Panc1 (cell line): ENCODE data around the gene PGD.

Experiments used
- POLR2AphosphoS5 ChIP-seq: IDR thresholded peaks from 2 replicates; pipeline ENCODE4 v1.6.1; 2012; ENCODE audit warnings: mild to moderate bottlenecking, low read depth, low read length, moderate library complexity
- SIN3A ChIP-seq: IDR thresholded peaks from 2 replicates; pipeline ENCODE4 v1.6.1; 2012; ENCODE audit warnings: low read depth, mild to moderate bottlenecking, low read length, moderate library complexity, borderline replicate concordance; ENCODE audit not compliant: insufficient read depth
- TCF7L2 ChIP-seq: IDR thresholded peaks from 2 replicates; pipeline ENCODE4 v1.6.1; 2011; ENCODE audit warnings: mild to moderate bottlenecking, low read depth, low read length, inconsistent platforms
- TF ChIP-seq, protein P1 (sequence below): fragments of 450-650 bp; IDR thresholded peaks from 2 replicates; pipeline ENCODE4 v1.5.1; 2017; ENCODE audit warnings: mild to moderate bottlenecking
- TF ChIP-seq, protein P2 (sequence below), 2 experiments: IDR thresholded peaks; 2 replicates each; pipeline ENCODE4 v1.6.1; 2011 to 2012; ENCODE audit warnings: low read depth in 2 of 2, control low read depth in 1 of 2, low read length in 1 of 2, mild to moderate bottlenecking in 1 of 2, moderate library complexity in 1 of 2; ENCODE audit not compliant: insufficient read depth in 1 of 2

DNA sequence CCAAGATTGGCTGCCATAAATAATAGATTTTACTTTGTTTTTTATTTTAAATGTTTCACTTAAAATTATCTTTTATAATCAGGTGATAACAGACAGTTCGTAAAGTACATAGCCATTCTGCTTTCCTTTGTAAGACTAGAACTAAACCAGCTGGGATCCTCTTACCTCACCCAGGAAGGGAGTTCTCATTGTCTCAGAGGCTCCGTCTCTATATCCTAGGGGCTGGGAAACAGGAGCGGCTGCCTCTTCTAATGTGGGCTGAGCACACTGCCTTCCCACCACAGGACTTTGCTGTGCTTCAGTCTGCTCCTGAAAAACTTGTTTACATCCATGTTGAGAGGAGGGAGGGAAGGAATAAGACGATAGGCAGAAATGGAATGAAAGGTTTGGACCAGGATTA, 45.6 kb upstream of the PGD start:
- TF ChIP-seq, protein P1, sequence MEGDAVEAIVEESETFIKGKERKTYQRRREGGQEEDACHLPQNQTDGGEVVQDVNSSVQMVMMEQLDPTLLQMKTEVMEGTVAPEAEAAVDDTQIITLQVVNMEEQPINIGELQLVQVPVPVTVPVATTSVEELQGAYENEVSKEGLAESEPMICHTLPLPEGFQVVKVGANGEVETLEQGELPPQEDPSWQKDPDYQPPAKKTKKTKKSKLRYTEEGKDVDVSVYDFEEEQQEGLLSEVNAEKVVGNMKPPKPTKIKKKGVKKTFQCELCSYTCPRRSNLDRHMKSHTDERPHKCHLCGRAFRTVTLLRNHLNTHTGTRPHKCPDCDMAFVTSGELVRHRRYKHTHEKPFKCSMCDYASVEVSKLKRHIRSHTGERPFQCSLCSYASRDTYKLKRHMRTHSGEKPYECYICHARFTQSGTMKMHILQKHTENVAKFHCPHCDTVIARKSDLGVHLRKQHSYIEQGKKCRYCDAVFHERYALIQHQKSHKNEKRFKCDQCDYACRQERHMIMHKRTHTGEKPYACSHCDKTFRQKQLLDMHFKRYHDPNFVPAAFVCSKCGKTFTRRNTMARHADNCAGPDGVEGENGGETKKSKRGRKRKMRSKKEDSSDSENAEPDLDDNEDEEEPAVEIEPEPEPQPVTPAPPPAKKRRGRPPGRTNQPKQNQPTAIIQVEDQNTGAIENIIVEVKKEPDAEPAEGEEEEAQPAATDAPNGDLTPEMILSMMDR = no peak
- TF ChIP-seq, protein P2, sequence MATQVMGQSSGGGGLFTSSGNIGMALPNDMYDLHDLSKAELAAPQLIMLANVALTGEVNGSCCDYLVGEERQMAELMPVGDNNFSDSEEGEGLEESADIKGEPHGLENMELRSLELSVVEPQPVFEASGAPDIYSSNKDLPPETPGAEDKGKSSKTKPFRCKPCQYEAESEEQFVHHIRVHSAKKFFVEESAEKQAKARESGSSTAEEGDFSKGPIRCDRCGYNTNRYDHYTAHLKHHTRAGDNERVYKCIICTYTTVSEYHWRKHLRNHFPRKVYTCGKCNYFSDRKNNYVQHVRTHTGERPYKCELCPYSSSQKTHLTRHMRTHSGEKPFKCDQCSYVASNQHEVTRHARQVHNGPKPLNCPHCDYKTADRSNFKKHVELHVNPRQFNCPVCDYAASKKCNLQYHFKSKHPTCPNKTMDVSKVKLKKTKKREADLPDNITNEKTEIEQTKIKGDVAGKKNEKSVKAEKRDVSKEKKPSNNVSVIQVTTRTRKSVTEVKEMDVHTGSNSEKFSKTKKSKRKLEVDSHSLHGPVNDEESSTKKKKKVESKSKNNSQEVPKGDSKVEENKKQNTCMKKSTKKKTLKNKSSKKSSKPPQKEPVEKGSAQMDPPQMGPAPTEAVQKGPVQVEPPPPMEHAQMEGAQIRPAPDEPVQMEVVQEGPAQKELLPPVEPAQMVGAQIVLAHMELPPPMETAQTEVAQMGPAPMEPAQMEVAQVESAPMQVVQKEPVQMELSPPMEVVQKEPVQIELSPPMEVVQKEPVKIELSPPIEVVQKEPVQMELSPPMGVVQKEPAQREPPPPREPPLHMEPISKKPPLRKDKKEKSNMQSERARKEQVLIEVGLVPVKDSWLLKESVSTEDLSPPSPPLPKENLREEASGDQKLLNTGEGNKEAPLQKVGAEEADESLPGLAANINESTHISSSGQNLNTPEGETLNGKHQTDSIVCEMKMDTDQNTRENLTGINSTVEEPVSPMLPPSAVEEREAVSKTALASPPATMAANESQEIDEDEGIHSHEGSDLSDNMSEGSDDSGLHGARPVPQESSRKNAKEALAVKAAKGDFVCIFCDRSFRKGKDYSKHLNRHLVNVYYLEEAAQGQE (IDR thresholded peaks at IDR 0.05; ENCODE audit: insufficient read depth in 1 of 2, low read depth in 2 of 2, low read length in 1 of 2) = no peak
- TF ChIP-seq TCF7L2 = no peak
- TF ChIP-seq POLR2AphosphoS5 = no peak
- no peak for TF ChIP-seq SIN3A
